GM11168 (cell line): Measurements from ENCODE around the gene SNN.

Experiments
- in situ Hi-C: fragments of 300-500 bp; cut with MboI; formaldehyde crosslinking; loops from one replicate; pipeline ENCODE4 v1.12.0; 2022; ENCODE audit warnings: low sequenced_read_pairs; ENCODE audit not compliant: unreplicated experiment

Gene SNN

DNA sequence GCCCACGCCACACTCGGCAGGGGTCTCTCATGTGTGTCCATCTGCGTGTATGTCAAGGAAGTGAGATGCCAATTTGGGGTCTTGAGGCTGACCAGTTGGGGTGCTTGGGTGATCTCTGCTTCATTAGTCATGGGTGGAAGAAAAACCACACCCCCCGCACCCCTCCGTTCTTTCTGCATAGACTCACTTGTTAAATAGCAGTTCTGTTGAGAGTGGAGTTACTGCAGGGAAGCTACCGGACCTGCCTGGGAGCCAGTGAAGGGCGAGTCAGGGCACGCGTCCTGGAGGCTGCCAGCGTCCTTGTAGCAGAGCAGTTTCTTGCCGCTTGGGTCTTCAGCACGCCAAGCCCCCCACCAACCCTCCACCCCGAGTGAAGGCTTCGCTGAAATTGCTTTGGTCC lies 8.5 kb downstream of the SNN start:
- in situ Hi-C loops = no loop called here

DNA sequence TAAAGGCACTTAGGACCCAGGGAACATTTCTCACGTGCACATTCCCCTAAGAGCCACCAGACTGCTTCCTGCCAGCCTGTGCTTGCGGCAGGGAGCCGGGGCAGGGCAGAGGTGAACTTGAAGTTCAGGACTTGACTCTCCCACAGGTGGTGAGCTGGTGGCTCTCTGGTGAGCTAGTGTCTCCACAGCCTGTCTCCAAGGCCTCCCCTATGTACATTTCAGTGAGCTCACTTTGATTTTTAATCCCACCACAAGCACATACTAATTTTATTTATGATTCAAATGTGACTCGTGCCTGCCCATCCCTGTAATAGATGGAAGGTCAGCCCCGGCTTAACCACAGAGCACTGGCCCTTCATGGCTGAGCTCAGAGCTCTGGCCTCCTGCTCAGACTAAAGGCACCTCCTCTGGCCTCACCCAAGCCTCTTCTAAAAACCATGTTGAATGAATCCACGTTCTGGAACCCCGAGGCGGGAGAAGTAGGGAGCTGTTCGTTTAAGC lies 9.2 kb downstream of the SNN start:
- in situ Hi-C loops = no loop called here

DNA sequence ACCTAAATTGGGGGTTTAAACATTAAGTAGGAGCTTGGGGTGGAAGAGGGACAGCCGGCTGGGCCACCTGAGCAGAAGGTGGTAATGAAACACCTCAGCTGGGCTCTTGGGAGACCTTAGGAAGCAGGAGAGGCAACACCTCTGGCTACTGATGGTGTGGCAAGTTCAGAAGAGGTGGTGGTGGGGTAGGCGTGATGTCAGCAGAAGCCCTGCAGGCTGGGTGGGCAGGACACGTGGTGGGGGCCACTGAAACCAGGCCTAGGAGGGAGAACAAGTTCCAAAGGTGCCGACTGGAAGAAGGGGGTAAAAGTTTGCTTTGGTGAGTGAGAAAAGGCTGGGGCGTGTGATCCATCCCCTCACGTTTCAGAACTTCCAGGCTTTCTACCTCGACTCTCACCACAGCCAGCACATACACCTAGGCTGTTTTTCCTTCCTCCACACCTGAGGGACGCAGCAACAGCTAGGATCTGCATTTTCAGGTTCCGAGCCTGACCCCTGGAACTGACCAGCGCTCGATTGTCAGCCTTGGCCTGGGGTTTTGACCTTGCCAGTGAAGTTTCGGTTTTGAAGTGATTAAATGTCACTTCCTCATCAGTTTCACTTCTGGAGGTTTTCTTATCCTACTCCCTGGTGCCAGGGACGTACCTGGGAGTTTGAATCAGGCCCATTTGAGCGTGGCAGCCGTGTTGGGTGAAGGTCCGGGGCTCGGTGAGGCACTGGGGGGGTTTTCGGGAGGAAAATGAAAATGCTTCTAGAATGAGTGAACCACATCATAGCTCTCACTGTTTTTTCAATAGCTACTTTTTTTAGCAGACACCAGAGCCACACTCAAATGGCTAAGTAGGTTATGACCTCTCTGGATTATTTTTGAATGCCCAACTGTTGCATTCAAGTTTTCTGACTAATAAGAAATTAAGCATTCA lies 10.0 kb downstream of the SNN start:
- in situ Hi-C loops = no loop called here

DNA sequence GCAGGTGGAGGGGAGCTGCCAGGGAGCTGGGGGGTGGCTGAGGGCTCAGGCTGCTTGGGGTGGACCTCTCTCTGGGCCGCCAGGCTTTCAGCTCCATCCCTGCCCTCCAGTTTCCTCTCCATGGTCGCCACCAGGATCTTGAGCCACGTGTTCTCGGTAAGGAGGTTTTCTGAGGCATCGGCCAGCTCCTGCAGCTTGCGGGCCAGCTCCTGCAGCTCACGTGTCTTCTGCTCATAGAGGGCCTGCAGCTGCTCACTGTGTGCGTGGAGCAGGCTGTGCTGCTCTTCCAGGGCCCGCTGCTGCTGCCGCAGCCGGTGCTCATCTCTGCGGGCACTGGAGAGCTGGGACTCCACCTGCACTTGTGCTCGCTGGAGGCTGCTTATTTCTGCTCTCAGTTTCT lies 11.0 kb downstream of the SNN start:
- in situ Hi-C loops = no loop called here

- in situ Hi-C loops = no loop called here
Measured at GRCh38 chr16:11679941-11680911, 12.0 kb downstream of the SNN start.

- in situ Hi-C loops = no loop called here
Measured at GRCh38 chr16:11681556-11681955, 13.3 kb downstream of the SNN start.

DNA sequence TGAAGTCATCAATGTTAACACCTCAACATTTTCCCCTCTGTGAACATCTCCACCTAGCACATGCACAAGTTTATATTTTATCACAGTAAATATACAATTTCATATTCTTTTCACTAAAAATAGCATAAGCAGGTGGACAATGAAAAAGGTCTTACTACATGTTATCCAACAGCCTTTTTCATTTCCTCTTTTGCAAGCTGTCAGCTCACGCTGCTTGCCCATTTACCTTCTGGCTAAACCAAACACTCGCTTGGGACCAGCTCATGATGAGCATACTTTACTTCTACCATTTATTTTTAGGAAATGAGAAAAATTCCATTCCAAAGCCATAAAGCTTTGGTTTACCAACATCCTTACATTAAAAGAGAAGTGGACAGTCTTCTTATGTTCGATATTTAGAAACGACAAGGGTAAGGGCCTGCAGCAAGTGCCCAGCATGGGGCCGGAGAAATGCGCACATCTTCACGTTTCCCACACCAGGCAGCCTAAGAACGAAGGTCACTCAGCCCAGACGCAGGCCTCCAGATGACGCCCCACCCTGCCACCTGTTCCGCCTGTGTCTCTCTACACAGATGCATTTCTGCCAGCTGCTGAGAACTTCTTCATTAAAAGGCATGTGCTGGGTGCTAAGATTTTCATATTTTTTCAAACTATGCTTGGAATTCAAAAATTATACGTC lies 13.9 kb downstream of the SNN start:
- in situ Hi-C loops = no loop called here

DNA sequence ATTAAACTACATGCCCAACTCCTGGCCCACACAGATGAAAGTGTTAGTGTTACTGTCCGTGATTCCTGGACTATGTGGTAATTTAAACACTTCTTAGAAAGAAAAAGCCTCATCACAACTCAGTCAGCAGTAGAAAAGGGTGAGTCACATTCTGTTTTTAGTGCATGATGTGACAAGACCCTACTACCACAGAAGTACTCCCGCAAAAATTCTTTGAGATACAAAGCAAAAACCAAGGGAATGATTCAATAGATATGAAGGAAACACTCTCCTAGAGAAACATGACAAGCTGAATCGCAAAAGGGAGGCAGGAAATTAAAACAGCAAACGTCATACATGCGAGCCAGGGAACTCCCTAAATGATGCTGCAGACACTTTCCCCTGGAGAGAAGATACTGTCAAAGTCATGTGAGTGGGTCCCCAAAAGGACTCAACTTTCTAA lies 14.4 kb downstream of the SNN start:
- in situ Hi-C loops = no loop called here

DNA sequence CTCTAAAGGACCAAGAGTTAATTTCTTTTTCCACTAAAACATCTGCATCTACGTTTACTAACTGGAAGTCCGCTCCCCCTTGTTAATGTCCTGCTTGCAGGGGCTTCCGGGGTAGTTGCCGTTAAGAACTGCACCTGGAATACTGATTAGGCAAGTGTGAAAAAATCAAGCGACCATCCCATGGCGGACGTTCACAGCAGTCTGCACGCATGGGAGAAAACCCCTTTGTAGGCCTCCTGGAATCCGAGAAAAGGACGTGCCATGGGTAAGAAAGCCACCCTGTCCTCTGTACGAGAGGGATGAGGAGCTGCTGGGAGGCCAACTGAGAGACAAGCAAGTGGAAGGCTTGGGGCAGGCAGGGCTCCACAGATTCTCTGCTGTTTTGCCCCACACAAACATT lies 14.9 kb downstream of the SNN start:
- in situ Hi-C loops = no loop called here

GRCh38 chr16:11684231-11685025 lies 16.2 kb downstream of the SNN start:
- in situ Hi-C loops = no loop called here

DNA sequence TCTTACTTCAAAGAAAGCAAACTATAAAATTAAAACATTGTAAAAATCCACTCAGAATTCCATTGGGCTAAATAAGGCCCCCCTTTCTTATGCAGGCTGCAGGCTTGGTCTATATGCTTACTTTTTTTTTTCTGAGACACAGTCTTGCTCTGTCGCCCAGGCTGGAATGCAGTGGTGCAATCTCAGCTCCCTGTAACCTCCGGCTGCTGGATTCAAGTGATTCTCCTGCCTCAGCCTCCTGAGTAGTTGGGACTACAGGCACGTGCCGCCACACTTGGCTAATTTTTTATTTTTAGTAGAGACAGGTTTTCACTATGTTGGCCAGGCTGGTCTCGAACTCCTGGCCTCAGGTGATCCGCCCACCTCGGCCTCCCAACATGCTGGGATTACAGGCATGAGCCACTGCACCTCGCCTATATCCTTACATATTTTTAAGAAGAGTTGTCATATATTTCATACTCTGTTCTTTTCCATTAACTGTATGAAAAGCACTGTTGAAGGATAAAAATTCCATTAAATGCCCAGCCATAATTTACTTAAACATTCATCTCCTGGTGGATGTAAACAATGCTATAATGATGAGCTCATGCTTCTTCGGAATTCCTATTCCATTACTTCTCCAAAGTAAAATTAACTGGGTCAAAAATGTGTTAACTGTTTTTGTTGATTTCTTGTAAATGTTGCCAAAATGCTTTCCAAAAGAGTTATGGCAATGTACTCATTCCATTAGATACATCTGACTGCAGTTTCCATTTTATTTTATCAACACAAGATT lies 17.8 kb downstream of the SNN start:
- in situ Hi-C loops = no loop called here

DNA sequence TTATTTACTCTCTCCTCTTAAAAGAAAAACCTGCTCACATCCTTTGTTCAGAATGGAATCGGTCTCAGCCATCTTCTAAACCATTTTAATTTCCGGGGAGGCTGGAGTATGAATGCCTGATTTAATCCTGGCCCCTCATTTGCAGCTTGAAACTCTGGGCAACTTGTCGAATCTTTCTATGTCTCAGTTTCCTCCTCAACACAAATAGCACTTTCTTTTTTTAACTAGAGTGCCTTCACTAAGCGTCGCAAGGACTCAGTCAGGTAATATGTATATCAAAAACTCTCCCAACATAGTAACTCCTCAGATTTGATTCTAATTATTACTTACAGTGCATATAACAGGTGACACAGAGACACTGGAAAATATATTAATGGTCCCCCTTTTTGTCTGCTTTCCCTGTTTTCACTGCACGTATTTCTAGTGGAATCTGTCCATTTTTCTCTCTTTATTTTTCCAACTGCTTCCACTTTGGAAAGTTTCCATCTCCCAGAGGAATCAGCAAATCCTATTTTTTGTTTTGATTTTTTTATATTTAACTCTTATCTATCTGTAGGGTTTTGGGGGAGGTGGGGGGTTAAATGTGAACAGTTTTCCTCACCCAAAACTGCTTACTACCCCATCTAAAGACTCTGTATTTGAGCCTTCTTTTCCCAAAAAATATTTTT lies 18.6 kb downstream of the SNN start:
- in situ Hi-C loops = no loop called here

- in situ Hi-C loops = no loop called here
Measured at GRCh38 chr16:11687601-11688519, 19.6 kb downstream of the SNN start.

DNA sequence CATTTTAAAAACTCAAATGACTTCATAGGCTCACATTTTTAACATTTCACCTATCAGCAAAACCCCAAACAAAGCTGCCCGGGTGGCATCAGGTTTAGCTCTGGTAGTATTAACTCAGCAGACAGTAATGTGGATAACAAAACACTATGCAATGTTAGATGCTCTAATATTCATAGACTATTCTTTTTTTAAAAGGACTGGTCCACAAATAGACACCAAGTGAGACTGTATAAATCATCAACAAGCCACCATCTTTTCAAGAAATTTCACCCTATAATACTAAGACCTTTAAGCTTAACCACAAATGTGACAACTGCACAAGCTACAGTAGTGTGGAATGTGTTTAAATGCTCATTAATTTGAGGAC lies 20.2 kb downstream of the SNN start:
- in situ Hi-C loops = no loop called here

GRCh38 chr16:11689031-11689840 lies 21.0 kb downstream of the SNN start:
- in situ Hi-C loops = no loop called here

GRCh38 chr16:11691235-11691634 lies 23.0 kb downstream of the SNN start:
- in situ Hi-C loops = no loop called here
